HCT116 (cell line): Measurements from ENCODE around the gene DENND4A.

Experiments
- CEBPB ChIP-seq: IDR thresholded peaks from 2 replicates; pipeline ENCODE4 v1.6.1; 2012; ENCODE audit warnings: low read depth
- ELF1 ChIP-seq: IDR thresholded peaks from 2 replicates; pipeline ENCODE4 v1.6.1; 2012; ENCODE audit warnings: low read depth, borderline replicate concordance
- EZH2 ChIP-seq: fragments of 200-600 bp; sonication (generic); IDR thresholded peaks from 2 replicates; pipeline ENCODE4 v1.6.1; 2017; ENCODE audit warnings: antibody characterized with exemption, mixed run types
- JUND ChIP-seq: IDR thresholded peaks from 2 replicates; pipeline ENCODE4 v1.6.1; 2012
- POLR2A ChIP-seq: IDR thresholded peaks from 2 replicates; pipeline ENCODE4 v1.7.0; 2011; ENCODE audit warnings: borderline replicate concordance; ENCODE audit not compliant: insufficient read depth, insufficient read length; ENCODE audit errors: extremely low read depth
- POLR2AphosphoS5 ChIP-seq: IDR thresholded peaks from 2 replicates; pipeline ENCODE4 v1.6.1; 2011; ENCODE audit warnings: mild to moderate bottlenecking, low read depth, low read length, moderate library complexity
- SIN3A ChIP-seq: IDR thresholded peaks from 2 replicates; pipeline ENCODE4 v1.6.1; 2012; ENCODE audit warnings: low read depth
- YY1 ChIP-seq: IDR thresholded peaks from 2 replicates; pipeline ENCODE4 v1.6.1; 2011; ENCODE audit warnings: low read length, low read depth, moderate library complexity, mild to moderate bottlenecking; ENCODE audit not compliant: insufficient replicate concordance; ENCODE audit errors: extremely low read depth
- ZFX ChIP-seq: fragments of 450-650 bp; IDR thresholded peaks from 2 replicates; pipeline ENCODE4 v1.6.1; 2017
- TF ChIP-seq, protein P1 (sequence below), 3 experiments: fragments of 200-600 bp in 1 of 3; sonication (generic) in 1 of 3; IDR thresholded peaks in 2 of 3; conservative IDR thresholded peaks in 1 of 3; 2 replicates each; pipeline ENCODE4 v1.5.1; 2012 to 2017; ENCODE audit warnings: low read depth in 2 of 3, low read length in 2 of 3, antibody characterized with exemption in 1 of 3, borderline replicate concordance in 1 of 3, control low read depth in 1 of 3, mild to moderate bottlenecking in 1 of 3, mixed read lengths in 1 of 3, mixed run types in 1 of 3, moderate library complexity in 1 of 3; ENCODE audit not compliant: insufficient read depth in 1 of 3

DNA sequence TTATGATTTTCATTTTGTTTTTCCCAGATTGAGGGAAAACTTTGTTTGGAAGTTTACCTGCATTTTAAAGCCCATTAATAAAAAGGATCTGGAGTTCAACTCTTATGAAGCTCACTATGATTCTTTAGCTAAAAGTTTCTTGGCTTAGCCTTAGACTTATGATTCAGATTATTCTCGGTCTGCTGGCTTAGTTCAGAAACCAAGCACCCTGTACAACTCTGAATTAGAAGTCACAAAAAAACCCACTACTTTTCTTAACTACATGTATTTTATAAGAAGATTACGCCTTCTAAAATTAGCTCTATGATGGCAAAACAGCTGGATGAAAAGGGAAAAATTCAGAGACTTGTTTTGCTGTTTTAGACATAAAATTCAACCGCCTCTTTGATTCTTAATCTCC is 14.3 kb upstream of the DENND4A start:
- no peak for TF ChIP-seq SIN3A
- TF ChIP-seq JUND, result no peak
- TF ChIP-seq, protein P1, sequence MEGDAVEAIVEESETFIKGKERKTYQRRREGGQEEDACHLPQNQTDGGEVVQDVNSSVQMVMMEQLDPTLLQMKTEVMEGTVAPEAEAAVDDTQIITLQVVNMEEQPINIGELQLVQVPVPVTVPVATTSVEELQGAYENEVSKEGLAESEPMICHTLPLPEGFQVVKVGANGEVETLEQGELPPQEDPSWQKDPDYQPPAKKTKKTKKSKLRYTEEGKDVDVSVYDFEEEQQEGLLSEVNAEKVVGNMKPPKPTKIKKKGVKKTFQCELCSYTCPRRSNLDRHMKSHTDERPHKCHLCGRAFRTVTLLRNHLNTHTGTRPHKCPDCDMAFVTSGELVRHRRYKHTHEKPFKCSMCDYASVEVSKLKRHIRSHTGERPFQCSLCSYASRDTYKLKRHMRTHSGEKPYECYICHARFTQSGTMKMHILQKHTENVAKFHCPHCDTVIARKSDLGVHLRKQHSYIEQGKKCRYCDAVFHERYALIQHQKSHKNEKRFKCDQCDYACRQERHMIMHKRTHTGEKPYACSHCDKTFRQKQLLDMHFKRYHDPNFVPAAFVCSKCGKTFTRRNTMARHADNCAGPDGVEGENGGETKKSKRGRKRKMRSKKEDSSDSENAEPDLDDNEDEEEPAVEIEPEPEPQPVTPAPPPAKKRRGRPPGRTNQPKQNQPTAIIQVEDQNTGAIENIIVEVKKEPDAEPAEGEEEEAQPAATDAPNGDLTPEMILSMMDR (IDR thresholded peaks at IDR 0.05 in 2 of 3, conservative IDR thresholded peaks at IDR 0.05 in 1 of 3; ENCODE audit: borderline replicate concordance in 1 of 3, insufficient read depth in 1 of 3, low read depth in 2 of 3, low read length in 2 of 3), result no peak
- no peak for TF ChIP-seq POLR2A
- TF ChIP-seq YY1, result no peak
- TF ChIP-seq ELF1, result no peak
- no peak for TF ChIP-seq EZH2
- no peak for TF ChIP-seq CEBPB
- TF ChIP-seq ZFX, result no peak
- no peak for TF ChIP-seq POLR2AphosphoS5
